Endothelial cell of umbilical vein (primary cell): ENCODE results near the gene UCHL1.

Experiments
- CTCF ChIP-seq, 2 donors: IDR thresholded peaks; 1 replicate in 1 of 2; 2 replicates in 1 of 2; pipeline ENCODE4 v1.5.1; 2011; ENCODE audit warnings: low read length in 2 of 2, mild to moderate bottlenecking in 2 of 2, moderate library complexity in 2 of 2, control low read depth in 1 of 2, inconsistent platforms in 1 of 2, low read depth in 1 of 2; ENCODE audit not compliant: insufficient read depth in 1 of 2; ENCODE audit errors: extremely low read depth in 1 of 2
- JUN ChIP-seq: IDR thresholded peaks from 2 replicates; pipeline ENCODE4 v1.6.1; 2011; ENCODE audit warnings: borderline replicate concordance, low read depth; ENCODE audit not compliant: insufficient read length, insufficient read depth
- MAX ChIP-seq: IDR thresholded peaks from 2 replicates; pipeline ENCODE4 v1.6.1; 2011; ENCODE audit not compliant: insufficient read depth, insufficient read length

GRCh38 chr4:41232856-41233255 is 23.9 kb upstream of the UCHL1 start:
- no peak for TF ChIP-seq CTCF (IDR thresholded peaks at IDR 0.05; ENCODE audit: extremely low read depth in 1 of 2, insufficient read depth in 1 of 2, low read depth in 1 of 2, low read length in 2 of 2)
- no peak for TF ChIP-seq MAX
- TF ChIP-seq JUN = no peak
